ENCODE data around the gene CLRN3.

The CLRN3 gene

DNA sequence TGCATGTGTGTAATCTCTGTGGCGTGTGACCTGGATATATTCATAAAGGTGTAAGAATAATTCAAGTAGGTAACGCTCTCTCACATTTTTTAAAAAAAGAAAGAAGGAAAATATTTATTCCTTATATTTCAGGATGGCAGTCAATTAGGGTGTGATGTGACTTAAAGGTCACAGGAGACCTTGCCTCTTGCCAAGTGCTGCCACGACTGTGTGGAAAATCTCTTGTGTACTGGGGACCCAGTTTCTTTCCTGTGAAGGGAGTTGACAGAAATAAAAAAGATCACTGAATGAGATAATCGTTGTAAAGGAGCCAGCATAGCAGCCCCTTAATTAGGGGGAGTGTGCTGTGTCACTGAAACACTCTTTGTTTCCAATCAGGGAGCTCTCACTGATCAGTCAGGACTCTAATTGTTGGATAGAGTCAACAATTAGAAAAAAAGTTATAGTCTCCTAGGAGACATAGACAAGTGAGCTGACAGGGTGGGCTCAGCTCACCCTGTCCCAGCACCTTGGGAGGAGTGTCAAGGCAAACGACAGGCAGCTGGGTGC is 45.2 kb upstream of the CLRN3 start:
- H3K4me3 ChIP-seq (ENCODE audit: insufficient read depth, low read length, poor library complexity, severe bottlenecking) = no peak overlapping the region
- no peaks in the 10 kb centered on the region for H4K20me1 ChIP-seq (ENCODE audit: low read depth, low read length)
- no peaks in the 10 kb centered on the region for H3K79me2 ChIP-seq (ENCODE audit: insufficient read depth, low read length)
- no peaks in the 10 kb centered on the region for H3K27me3 ChIP-seq (ENCODE audit: low read length)
- H3K4me2 ChIP-seq (ENCODE audit: low read depth, low read length, poor library complexity, severe bottlenecking) = no peak overlapping the region
- no peaks in the 10 kb centered on the region for H3K36me3 ChIP-seq (ENCODE audit: low read length)
- TF ChIP-seq CTCF (IDR thresholded peaks at IDR 0.05; ENCODE audit: insufficient read depth, low read length, poor library complexity, severe bottlenecking) (no peak), EZH2phosphoT487 (conservative IDR thresholded peaks at IDR 0.05; ENCODE audit: low read length) (no peak)
- no peak overlapping the region for H3K27ac ChIP-seq (ENCODE audit: low read depth, low read length)
- no peaks in the 10 kb centered on the region for H3K9me3 ChIP-seq (ENCODE audit: insufficient read depth, low read length)
- no peaks in the 10 kb centered on the region for H3K9me2 ChIP-seq (replicated peaks; ENCODE audit: insufficient read depth, low read length)
- H2AFZ ChIP-seq (ENCODE audit: low read depth, low read length, severe bottlenecking) = no peak overlapping the region
- H3F3A ChIP-seq (ENCODE audit: insufficient read depth) = no peaks in the 10 kb centered on the region
- no peak overlapping the region for H3K9ac ChIP-seq (ENCODE audit: low read length)

GRCh38 chr10:127937069-127937468 is 44.3 kb upstream of the CLRN3 start:
- Histone ChIP-seq H3K9me2 (replicated peaks; ENCODE audit: insufficient read depth, low read length) (no peaks in the 10 kb centered on the region), H2AFZ (ENCODE audit: low read depth, low read length, severe bottlenecking) (no peak overlapping the region), H3K9me3 (ENCODE audit: insufficient read depth, low read length) (no peaks in the 10 kb centered on the region), H3K36me3 (ENCODE audit: low read length) (no peaks in the 10 kb centered on the region), H3K9ac (ENCODE audit: low read length) (no peak overlapping the region), H4K20me1 (ENCODE audit: low read depth, low read length) (no peaks in the 10 kb centered on the region), H3K4me3 (ENCODE audit: insufficient read depth, low read length, poor library complexity, severe bottlenecking) (no peak overlapping the region), H3F3A (ENCODE audit: insufficient read depth) (no peaks in the 10 kb centered on the region), H3K4me2 (ENCODE audit: low read depth, low read length, poor library complexity, severe bottlenecking) (no peak overlapping the region), H3K79me2 (ENCODE audit: insufficient read depth, low read length) (no peaks in the 10 kb centered on the region), H3K27ac (ENCODE audit: low read depth, low read length) (no peak overlapping the region), H3K27me3 (ENCODE audit: low read length) (no peaks in the 10 kb centered on the region)
- no peak for TF ChIP-seq CTCF (IDR thresholded peaks at IDR 0.05; ENCODE audit: insufficient read depth, low read length, poor library complexity, severe bottlenecking)
- no peak for TF ChIP-seq EZH2phosphoT487 (conservative IDR thresholded peaks at IDR 0.05; ENCODE audit: low read length)

DNA sequence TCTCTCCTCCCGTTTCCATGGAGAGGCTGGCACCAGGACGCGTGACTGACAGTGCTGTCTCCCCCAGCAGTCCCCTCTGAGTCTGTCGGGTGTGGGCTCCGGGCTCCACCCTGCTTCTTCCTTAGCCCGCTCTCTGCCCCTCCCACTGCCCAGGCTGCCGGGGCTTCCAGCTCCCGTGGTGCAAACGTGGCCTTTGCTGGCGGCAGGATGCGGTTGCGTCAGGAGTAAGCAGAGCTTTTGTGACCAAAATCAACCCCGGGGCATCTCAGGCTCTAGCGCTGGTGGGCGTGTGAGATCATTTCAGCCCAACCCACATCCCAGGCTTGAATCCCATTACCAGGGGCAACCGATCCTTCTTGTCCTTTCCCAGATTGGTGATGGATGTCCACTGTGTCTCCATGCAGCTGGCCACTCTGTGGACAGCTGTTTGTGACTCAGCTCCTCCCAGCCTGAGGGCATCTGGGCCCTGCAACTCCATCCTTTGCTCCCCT is 42.4 kb upstream of the CLRN3 start:
- no peaks in the 10 kb centered on the region for H3K79me2 ChIP-seq (ENCODE audit: insufficient read depth, low read length)
- H3K4me3 ChIP-seq (ENCODE audit: insufficient read depth, low read length, poor library complexity, severe bottlenecking) = no peak overlapping the region
- no peak for TF ChIP-seq CTCF (IDR thresholded peaks at IDR 0.05; ENCODE audit: insufficient read depth, low read length, poor library complexity, severe bottlenecking)
- no peak for TF ChIP-seq EZH2phosphoT487 (conservative IDR thresholded peaks at IDR 0.05; ENCODE audit: low read length)
- no peaks in the 10 kb centered on the region for H3K9me2 ChIP-seq (replicated peaks; ENCODE audit: insufficient read depth, low read length)
- H3K9me3 ChIP-seq (ENCODE audit: insufficient read depth, low read length) = no peaks in the 10 kb centered on the region
- no peak overlapping the region for H2AFZ ChIP-seq (ENCODE audit: low read depth, low read length, severe bottlenecking)
- no peak overlapping the region for H3K27ac ChIP-seq (ENCODE audit: low read depth, low read length)
- H3K36me3 ChIP-seq (ENCODE audit: low read length) = no peaks in the 10 kb centered on the region
- H3K27me3 ChIP-seq (ENCODE audit: low read length) = no peaks in the 10 kb centered on the region
- no peaks in the 10 kb centered on the region for H3F3A ChIP-seq (ENCODE audit: insufficient read depth)
- H3K4me2 ChIP-seq (ENCODE audit: low read depth, low read length, poor library complexity, severe bottlenecking) = no peak overlapping the region
- no peaks in the 10 kb centered on the region for H4K20me1 ChIP-seq (ENCODE audit: low read depth, low read length)
- H3K9ac ChIP-seq (ENCODE audit: low read length) = no peak overlapping the region

Data from SU-DHL-6 (cell line).